ENCODE results near the gene TEAD1. TPM values are rescaled to one million over a fixed set of nuclear protein-coding genes. Genes with fewer than 3 reads are reported as not detected.

Gene TEAD1
- total and polyA plus RNA-seq, 2 donors (not counting 3 experiments of a cell fraction or from before 2014, with no cell fraction given), result 15.3 to 49.0 TPM

DNA sequence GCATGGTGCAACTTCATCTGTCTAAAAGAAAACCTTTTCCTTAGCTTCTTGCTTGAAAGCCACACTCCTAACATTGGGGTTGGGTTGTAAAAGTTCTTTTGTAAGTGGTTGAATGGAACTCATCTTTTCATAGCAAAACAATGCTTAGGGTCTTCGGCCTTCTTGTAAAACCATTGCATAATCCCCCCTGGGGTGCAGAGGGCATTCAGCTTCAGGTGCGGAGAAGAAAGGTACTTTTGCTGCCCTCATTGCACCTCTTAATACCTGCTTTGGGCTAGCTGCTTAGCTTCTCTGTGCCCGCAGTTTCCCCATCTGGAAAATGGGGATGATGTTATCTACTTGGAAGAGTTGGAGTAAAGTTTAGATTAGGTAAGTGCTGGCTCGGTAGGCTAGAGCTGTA, 10.1 kb downstream of the TEAD1 start:
- no peaks in the 10 kb centered on the region for H3K9me3 ChIP-seq (replicated peaks; ENCODE audit: control insufficient read depth, insufficient read depth, low read length)
- intact Hi-C loops (cut with micrococcal nuclease) (no loop called here), dilution Hi-C loops (cut with MboI; ENCODE audit: extremely low pct_ligation_motif_present, low sequenced_read_pairs) (no loop called here)
- ChIA-PET POLR2A (no interaction called here), CTCF (interaction anchor here (0.9 to 1.7 kb wide), 3 partner anchors 11 to 353 kb away, joined by 4 read pairs; partner anchors contain the start of gene TEAD1)
- DNase-seq (ENCODE audit: low read depth, low spot score), result no peak
- no TSS peak for BruUV-seq (replicated peaks)
- no peak overlapping the region for H3K4me2 ChIP-seq (ENCODE audit: insufficient read depth, low read length)
- no peak overlapping the region for H3K27ac ChIP-seq (ENCODE audit: insufficient read depth, low read depth, low read length)
- H3K9me1 ChIP-seq (replicated peaks; ENCODE audit: control insufficient read depth, extremely low read depth, insufficient read depth, low read length), result no peaks in the 10 kb centered on the region
- no peak overlapping the region for H3K9ac ChIP-seq (replicated peaks; ENCODE audit: extremely low read depth, insufficient read depth, low read length)
- peaks cover 36% of the 10 kb centered on the region for H3K4me1 ChIP-seq (ENCODE audit: control insufficient read depth, extremely low read depth, insufficient read depth, low read length)
- no peak overlapping the region for H3K4me3 ChIP-seq (replicated peaks in 1 of 3; ENCODE audit: insufficient read depth in 1 of 3, low read depth in 1 of 3, low read length in 3 of 3)
- peaks cover 80% of the 10 kb centered on the region for H3K79me2 ChIP-seq (ENCODE audit: control insufficient read depth, insufficient read depth, low read length)
- no peak for FAIRE-seq
- no peaks in the 10 kb centered on the region for H4K20me1 ChIP-seq (replicated peaks; ENCODE audit: control insufficient read depth, extremely low read depth, insufficient read depth, low read length)
- H3K36me3 ChIP-seq (ENCODE audit: control insufficient read depth in 2 of 2, extremely low read depth in 1 of 2, insufficient read depth in 2 of 2, low read length in 2 of 2), result no peaks in the 10 kb centered on the region
- H3K27me3 ChIP-seq (ENCODE audit: control insufficient read depth in 2 of 2, insufficient read depth in 2 of 2, low read length in 2 of 2), result no peaks in the 10 kb centered on the region
- H2AFZ ChIP-seq (ENCODE audit: low read depth, low read length), result no peak overlapping the region
- no peak for TF ChIP-seq MYC (IDR thresholded peaks at IDR 0.05; ENCODE audit: low read depth, low read length)
- TF ChIP-seq, protein P1, sequence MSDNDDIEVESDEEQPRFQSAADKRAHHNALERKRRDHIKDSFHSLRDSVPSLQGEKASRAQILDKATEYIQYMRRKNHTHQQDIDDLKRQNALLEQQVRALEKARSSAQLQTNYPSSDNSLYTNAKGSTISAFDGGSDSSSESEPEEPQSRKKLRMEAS (IDR thresholded peaks at IDR 0.05; ENCODE audit: insufficient read depth, insufficient read length), result no peak
- no peak for TF ChIP-seq GATA2 (IDR thresholded peaks at IDR 0.05; ENCODE audit: insufficient read depth, insufficient read length, low read depth, low read length)
- no peak for TF ChIP-seq EZH2 (IDR thresholded peaks at IDR 0.05; ENCODE audit: borderline replicate concordance, low read depth, low read length, severe bottlenecking)
- TF ChIP-seq POLR2A (IDR thresholded peaks at IDR 0.05; ENCODE audit: low read depth, low read length), result no peak
- TF ChIP-seq, protein P2, sequence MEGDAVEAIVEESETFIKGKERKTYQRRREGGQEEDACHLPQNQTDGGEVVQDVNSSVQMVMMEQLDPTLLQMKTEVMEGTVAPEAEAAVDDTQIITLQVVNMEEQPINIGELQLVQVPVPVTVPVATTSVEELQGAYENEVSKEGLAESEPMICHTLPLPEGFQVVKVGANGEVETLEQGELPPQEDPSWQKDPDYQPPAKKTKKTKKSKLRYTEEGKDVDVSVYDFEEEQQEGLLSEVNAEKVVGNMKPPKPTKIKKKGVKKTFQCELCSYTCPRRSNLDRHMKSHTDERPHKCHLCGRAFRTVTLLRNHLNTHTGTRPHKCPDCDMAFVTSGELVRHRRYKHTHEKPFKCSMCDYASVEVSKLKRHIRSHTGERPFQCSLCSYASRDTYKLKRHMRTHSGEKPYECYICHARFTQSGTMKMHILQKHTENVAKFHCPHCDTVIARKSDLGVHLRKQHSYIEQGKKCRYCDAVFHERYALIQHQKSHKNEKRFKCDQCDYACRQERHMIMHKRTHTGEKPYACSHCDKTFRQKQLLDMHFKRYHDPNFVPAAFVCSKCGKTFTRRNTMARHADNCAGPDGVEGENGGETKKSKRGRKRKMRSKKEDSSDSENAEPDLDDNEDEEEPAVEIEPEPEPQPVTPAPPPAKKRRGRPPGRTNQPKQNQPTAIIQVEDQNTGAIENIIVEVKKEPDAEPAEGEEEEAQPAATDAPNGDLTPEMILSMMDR (IDR thresholded peaks at IDR 0.05; ENCODE audit: extremely low read depth in 1 of 2, insufficient read depth in 1 of 2, low read depth in 1 of 2, low read length in 2 of 2), result no peak
- no peak for TF ChIP-seq JUN (IDR thresholded peaks at IDR 0.05; ENCODE audit: borderline replicate concordance, insufficient read depth, insufficient read length, low read depth)
- TF ChIP-seq POLR2AphosphoS5 (IDR thresholded peaks at IDR 0.05; ENCODE audit: insufficient read depth, low read depth, low read length), result no peak
- no peak for TF ChIP-seq FOS (IDR thresholded peaks at IDR 0.05; ENCODE audit: borderline replicate concordance, insufficient read depth, low read length)
